Measurements from ENCODE around the gene TEN1.

DNA sequence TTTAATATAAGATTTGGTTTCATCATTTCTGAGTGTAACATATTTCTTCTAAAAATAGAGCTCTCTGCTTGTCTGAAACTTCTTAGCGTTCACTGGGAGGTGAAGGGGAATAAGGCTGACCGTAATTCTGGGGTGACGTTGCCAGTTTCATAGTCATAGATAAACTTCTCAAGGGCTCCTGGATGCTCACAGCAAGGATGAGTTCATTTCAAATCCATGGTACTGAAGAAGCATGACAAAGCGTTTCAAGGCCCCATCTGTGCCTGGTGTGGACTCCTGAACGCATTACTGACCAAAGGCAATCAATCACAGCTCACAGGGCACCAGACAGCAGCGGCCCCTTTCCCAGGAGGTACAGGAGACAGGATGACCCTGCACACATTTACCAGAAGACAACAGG lies 60.1 kb downstream of the TEN1 start:
- TF ChIP-seq, protein P1, sequence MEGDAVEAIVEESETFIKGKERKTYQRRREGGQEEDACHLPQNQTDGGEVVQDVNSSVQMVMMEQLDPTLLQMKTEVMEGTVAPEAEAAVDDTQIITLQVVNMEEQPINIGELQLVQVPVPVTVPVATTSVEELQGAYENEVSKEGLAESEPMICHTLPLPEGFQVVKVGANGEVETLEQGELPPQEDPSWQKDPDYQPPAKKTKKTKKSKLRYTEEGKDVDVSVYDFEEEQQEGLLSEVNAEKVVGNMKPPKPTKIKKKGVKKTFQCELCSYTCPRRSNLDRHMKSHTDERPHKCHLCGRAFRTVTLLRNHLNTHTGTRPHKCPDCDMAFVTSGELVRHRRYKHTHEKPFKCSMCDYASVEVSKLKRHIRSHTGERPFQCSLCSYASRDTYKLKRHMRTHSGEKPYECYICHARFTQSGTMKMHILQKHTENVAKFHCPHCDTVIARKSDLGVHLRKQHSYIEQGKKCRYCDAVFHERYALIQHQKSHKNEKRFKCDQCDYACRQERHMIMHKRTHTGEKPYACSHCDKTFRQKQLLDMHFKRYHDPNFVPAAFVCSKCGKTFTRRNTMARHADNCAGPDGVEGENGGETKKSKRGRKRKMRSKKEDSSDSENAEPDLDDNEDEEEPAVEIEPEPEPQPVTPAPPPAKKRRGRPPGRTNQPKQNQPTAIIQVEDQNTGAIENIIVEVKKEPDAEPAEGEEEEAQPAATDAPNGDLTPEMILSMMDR (IDR thresholded peaks at IDR 0.05; ENCODE audit: insufficient read depth, low read length, poor library complexity, severe bottlenecking): no peak
- TF ChIP-seq EZH2phosphoT487 (conservative IDR thresholded peaks at IDR 0.05; ENCODE audit: low read length): no peak

Data from SU-DHL-6 (cell line).